ENCODE measurements around the gene SLC25A39. TPM values are rescaled to one million over a fixed set of nuclear protein-coding genes. Genes with fewer than 3 reads are reported as not detected.

Gene SLC25A39
- total and polyA plus RNA-seq, 9 of the 15 experiments (the other 6 are each of a cell fraction or from before 2014, with no cell fraction given): 4.8 to 267 (median 140) TPM

DNA sequence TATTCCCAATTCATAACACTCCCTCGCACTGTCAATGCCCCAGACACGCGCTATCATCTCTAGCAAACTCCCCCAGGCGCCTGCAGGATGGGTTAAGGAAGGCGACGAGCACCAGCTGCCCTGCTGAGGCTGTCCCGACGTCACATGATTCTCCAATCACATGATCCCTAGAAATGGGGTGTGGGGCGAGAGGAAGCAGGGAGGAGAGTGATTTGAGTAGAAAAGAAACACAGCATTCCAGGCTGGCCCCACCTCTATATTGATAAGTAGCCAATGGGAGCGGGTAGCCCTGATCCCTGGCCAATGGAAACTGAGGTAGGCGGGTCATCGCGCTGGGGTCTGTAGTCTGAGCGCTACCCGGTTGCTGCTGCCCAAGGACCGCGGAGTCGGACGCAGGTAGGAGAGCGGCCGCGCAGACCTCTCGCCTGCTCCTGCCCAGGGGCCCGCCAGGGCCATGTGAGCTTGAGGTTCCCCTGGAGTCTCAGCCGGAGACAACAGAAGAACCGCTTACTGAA is 20.4 kb upstream of the SLC25A39 start, which contains the start of gene GRN (continued):
- no peak for TF ChIP-seq RHOXF2B (CRISPR knock-in tag; conservative IDR thresholded peaks at IDR 0.05)
- TF ChIP-seq, protein P1, sequence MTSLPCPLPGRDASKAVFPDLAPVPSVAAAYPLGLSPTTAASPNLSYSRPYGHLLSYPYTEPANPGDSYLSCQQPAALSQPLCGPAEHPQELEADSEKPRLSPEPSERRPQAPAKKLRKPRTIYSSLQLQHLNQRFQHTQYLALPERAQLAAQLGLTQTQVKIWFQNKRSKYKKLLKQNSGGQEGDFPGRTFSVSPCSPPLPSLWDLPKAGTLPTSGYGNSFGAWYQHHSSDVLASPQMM (CRISPR knock-in tag; IDR thresholded peaks at IDR 0.05): no peak
- TF ChIP-seq CXXC5 (CRISPR knock-in tag; IDR thresholded peaks at IDR 0.05): peak; percentile 44; the same call in 1 of the 2 replicates
- TF ChIP-seq, protein P2, sequence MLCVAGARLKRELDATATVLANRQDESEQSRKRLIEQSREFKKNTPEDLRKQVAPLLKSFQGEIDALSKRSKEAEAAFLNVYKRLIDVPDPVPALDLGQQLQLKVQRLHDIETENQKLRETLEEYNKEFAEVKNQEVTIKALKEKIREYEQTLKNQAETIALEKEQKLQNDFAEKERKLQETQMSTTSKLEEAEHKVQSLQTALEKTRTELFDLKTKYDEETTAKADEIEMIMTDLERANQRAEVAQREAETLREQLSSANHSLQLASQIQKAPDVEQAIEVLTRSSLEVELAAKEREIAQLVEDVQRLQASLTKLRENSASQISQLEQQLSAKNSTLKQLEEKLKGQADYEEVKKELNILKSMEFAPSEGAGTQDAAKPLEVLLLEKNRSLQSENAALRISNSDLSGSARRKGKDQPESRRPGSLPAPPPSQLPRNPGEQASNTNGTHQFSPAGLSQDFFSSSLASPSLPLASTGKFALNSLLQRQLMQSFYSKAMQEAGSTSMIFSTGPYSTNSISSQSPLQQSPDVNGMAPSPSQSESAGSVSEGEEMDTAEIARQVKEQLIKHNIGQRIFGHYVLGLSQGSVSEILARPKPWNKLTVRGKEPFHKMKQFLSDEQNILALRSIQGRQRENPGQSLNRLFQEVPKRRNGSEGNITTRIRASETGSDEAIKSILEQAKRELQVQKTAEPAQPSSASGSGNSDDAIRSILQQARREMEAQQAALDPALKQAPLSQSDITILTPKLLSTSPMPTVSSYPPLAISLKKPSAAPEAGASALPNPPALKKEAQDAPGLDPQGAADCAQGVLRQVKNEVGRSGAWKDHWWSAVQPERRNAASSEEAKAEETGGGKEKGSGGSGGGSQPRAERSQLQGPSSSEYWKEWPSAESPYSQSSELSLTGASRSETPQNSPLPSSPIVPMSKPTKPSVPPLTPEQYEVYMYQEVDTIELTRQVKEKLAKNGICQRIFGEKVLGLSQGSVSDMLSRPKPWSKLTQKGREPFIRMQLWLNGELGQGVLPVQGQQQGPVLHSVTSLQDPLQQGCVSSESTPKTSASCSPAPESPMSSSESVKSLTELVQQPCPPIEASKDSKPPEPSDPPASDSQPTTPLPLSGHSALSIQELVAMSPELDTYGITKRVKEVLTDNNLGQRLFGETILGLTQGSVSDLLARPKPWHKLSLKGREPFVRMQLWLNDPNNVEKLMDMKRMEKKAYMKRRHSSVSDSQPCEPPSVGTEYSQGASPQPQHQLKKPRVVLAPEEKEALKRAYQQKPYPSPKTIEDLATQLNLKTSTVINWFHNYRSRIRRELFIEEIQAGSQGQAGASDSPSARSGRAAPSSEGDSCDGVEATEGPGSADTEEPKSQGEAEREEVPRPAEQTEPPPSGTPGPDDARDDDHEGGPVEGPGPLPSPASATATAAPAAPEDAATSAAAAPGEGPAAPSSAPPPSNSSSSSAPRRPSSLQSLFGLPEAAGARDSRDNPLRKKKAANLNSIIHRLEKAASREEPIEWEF (CRISPR knock-in tag; IDR thresholded peaks at IDR 0.05): no peak
- TF ChIP-seq CREB3 (tag; conservative IDR thresholded peaks at IDR 0.05; ENCODE audit: low read depth): no peak
- TF ChIP-seq L3MBTL2 (IDR thresholded peaks at IDR 0.05): peak; percentile 94
- TF ChIP-seq, protein P3, sequence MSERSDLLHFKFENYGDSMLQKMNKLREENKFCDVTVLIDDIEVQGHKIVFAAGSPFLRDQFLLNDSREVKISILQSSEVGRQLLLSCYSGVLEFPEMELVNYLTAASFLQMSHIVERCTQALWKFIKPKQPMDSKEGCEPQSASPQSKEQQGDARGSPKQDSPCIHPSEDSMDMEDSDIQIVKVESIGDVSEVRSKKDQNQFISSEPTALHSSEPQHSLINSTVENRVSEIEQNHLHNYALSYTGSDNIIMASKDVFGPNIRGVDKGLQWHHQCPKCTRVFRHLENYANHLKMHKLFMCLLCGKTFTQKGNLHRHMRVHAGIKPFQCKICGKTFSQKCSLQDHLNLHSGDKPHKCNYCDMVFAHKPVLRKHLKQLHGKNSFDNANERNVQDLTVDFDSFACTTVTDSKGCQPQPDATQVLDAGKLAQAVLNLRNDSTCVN (CRISPR knock-in tag; IDR thresholded peaks at IDR 0.05): no peak
- no peak for TF ChIP-seq HMGN3 (IDR thresholded peaks at IDR 0.05; ENCODE audit: borderline replicate concordance, extremely low read depth, insufficient read length, low read depth, low read length)
- peak; percentile 99 for TF ChIP-seq RAD51 (IDR thresholded peaks at IDR 0.05; ENCODE audit: borderline replicate concordance, low read depth)
- TF ChIP-seq RNF2 (IDR thresholded peaks at IDR 0.05): peak; percentile 40; the same call in 1 of the 2 replicates
- TF ChIP-seq CTBP1 (IDR thresholded peaks at IDR 0.05; ENCODE audit: borderline replicate concordance): peak; percentile 33; the same call in 1 of the 2 replicates
- TF ChIP-seq GATAD2B (IDR thresholded peaks at IDR 0.05; ENCODE audit: borderline replicate concordance): no peak
- no peak for TF ChIP-seq HNRNPK (IDR thresholded peaks at IDR 0.05; ENCODE audit: low read depth, low read length, poor library complexity, severe bottlenecking)
- peak; percentile 58 for TF ChIP-seq KDM5B (IDR thresholded peaks at IDR 0.05; ENCODE audit: insufficient replicate concordance, low read depth, low read length)
- TF ChIP-seq HCFC1 (IDR thresholded peaks at IDR 0.05; ENCODE audit: low read depth, low read length): peak; percentile 73
- no peak for TF ChIP-seq ZNF384 (IDR thresholded peaks at IDR 0.05; ENCODE audit: low read depth, low read length)
- peak; percentile 39; the same call in 1 of the 2 replicates for TF ChIP-seq ZNF589 (CRISPR knock-in tag; IDR thresholded peaks at IDR 0.05; ENCODE audit: low read depth)
- 0 out of 2 replicates have a peak, but pooled peaks have one; percentile 28 for TF ChIP-seq EP300 (IDR thresholded peaks at IDR 0.05; ENCODE audit: low read length)
- TF ChIP-seq ZNF12 (CRISPR knock-in tag; IDR thresholded peaks at IDR 0.05): no peak
- no peak for TF ChIP-seq NFATC3 (IDR thresholded peaks at IDR 0.05)
